Uterus (tissue), 2 donors: Measurements from ENCODE around the gene ANO6.
"Not testable (repeated sequence)": the region's sequence is repeated elsewhere in the genome, so short reads cannot be mapped to it uniquely, and the experiment has no call there.

Experiments used
- POLR2A ChIP-seq, 2 donors: fragments of 450-650 bp; IDR thresholded peaks; one replicate each; pipeline ENCODE4 v1.6.1; 2016; ENCODE audit warnings: antibody characterized with exemption in 2 of 2, mild to moderate bottlenecking in 1 of 2, moderate library complexity in 1 of 2
- TF ChIP-seq, protein P1 (sequence below), 4 experiments: fragments of 200-600 bp in 2 of 4; fragments of 450-650 bp in 2 of 4; sonication (generic) in 2 of 4; IDR thresholded peaks; one replicate each; pipeline ENCODE4 v1.5.1; 2016 to 2019; ENCODE audit warnings: antibody characterized with exemption in 4 of 4, mild to moderate bottlenecking in 2 of 4, moderate library complexity in 1 of 4

DNA sequence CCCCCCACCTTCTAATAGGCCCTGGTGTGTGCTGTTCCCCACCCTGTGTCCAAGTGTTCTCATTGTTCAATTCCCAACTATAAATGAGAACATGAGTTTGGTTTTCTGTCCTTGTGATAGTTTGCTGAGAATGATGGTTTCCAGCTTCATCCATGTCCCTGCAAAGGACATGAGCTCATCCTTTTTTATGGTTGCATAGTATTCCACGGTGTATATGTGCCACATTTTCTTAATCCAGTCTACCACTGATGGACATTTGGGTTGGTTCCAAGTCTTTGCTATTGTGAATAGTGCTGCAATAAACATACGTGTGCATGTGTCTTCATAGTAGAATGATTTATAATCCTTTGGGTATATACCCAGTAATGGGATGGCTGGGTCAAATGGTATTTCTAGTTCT is 20.5 kb downstream of the ANO6 start:
- TF ChIP-seq POLR2A (IDR thresholded peaks at IDR 0.05) = not testable (repeated sequence)
- TF ChIP-seq, protein P1, sequence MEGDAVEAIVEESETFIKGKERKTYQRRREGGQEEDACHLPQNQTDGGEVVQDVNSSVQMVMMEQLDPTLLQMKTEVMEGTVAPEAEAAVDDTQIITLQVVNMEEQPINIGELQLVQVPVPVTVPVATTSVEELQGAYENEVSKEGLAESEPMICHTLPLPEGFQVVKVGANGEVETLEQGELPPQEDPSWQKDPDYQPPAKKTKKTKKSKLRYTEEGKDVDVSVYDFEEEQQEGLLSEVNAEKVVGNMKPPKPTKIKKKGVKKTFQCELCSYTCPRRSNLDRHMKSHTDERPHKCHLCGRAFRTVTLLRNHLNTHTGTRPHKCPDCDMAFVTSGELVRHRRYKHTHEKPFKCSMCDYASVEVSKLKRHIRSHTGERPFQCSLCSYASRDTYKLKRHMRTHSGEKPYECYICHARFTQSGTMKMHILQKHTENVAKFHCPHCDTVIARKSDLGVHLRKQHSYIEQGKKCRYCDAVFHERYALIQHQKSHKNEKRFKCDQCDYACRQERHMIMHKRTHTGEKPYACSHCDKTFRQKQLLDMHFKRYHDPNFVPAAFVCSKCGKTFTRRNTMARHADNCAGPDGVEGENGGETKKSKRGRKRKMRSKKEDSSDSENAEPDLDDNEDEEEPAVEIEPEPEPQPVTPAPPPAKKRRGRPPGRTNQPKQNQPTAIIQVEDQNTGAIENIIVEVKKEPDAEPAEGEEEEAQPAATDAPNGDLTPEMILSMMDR (IDR thresholded peaks at IDR 0.05) = not testable (repeated sequence)
